Psoas muscle (tissue), 8 donors: Measurements from ENCODE around the gene UMODL1. TPM values are rescaled to one million over a fixed set of nuclear protein-coding genes. Genes with fewer than 3 reads are reported as not detected.

Experiments used
- ATAC-seq, 4 donors: fragments of 200-7000 bp; cut with Tn5 transposase; one replicate each; pipeline ENCODE4 v1.9.1; 2020; ENCODE audit warnings: moderate library complexity in 3 of 4, mild to moderate bottlenecking in 2 of 4
- DNase-seq, 2 donors: peaks; one replicate each; pipeline ENCODE4 v3.0.0-alpha.2; 2020
- H3K27ac ChIP-seq: fragments of 200-600 bp; one replicate; pipeline ENCODE4 v1.8.0; 2022
- H3K27me3 ChIP-seq, 3 donors: fragments of 200-600 bp in 1 of 3; one replicate each; pipeline versions ENCODE4 v1.6.1 to v1.8.0; 2013 to 2022; ENCODE audit warnings: low read length in 2 of 3, mild to moderate bottlenecking in 2 of 3, moderate library complexity in 1 of 3; ENCODE audit not compliant: insufficient read depth in 3 of 3
- H3K36me3 ChIP-seq, 2 donors: fragments of 200-600 bp in 1 of 2; one replicate each; pipeline versions ENCODE4 v1.6.1 to v1.8.0; 2013 to 2022; ENCODE audit warnings: low read depth in 1 of 2, mild to moderate bottlenecking in 1 of 2, moderate library complexity in 1 of 2; ENCODE audit not compliant: insufficient read depth in 1 of 2
- H3K4me1 ChIP-seq: fragments of 200-600 bp; one replicate; pipeline ENCODE4 v1.8.0; 2022
- H3K4me3 ChIP-seq: fragments of 200-600 bp; one replicate; pipeline ENCODE4 v1.8.0; 2022; ENCODE audit warnings: mild to moderate bottlenecking
- H3K9me3 ChIP-seq: fragments of 200-600 bp; one replicate; pipeline ENCODE4 v1.8.0; 2022
- WGBS, 3 donors: extraction: QIAGEN DNeasy Blood & Tissue Kit; methylation state at CpG; one replicate each; pipeline versions ENCODE4 v1.1.6 to v1.1.7; 2013; 5-methylcytosine and 5-hydroxymethylcytosine counted together
- intact Hi-C, 2 donors: fragments of 100-400 bp; cut with DNase I; formaldehyde crosslinking; loops; one replicate each; pipeline versions ENCODE4 v1.11.0 to v1.14.2; 2022
- polyA plus RNA-seq, 3 donors: library from polyadenylated mRNA; stranded (reverse); fragments of 200-250 nt; gene quantifications; one replicate each; pipeline ENCODE4 v1.2.3, GENCODE V29; 2013
- total RNA-seq, 4 donors: library from RNA; stranded (reverse); fragmentation: NEBNext Ultra II Directional in 2 of 4; extraction: Animal tissue kit (Norgen Biotek cat#: 25700) in 2 of 4; gene quantifications; one replicate each; pipeline versions ENCODE4 v1.2.1 to v1.2.4, GENCODE V29; 2021 to 2023
- TF ChIP-seq, protein P1 (sequence below): fragments of 200-600 bp; IDR thresholded peaks from one replicate; pipeline ENCODE4 v1.8.0; 2022; ENCODE audit warnings: antibody characterized with exemption
- donor health status: healthy with polysubstance abuse.
- donor health status: DM: no; HTN: no; CAD: no; lungs with moderate emphysema.
- donor health status: Bipolar disorder and iron deficiency.
- donor health status: healthy.
- donor health status: DM: yes; HTN: yes; CAD: no.
- donor health status: DM: no; HTN: no; CAD: no.
- donor health status: DM: no; HTN: no; CAD: no.
- donor health status: DM: yes; HTN: yes; CAD: no.

Gene UMODL1
- total and polyA plus RNA-seq, 7 donors, result not detected

DNA sequence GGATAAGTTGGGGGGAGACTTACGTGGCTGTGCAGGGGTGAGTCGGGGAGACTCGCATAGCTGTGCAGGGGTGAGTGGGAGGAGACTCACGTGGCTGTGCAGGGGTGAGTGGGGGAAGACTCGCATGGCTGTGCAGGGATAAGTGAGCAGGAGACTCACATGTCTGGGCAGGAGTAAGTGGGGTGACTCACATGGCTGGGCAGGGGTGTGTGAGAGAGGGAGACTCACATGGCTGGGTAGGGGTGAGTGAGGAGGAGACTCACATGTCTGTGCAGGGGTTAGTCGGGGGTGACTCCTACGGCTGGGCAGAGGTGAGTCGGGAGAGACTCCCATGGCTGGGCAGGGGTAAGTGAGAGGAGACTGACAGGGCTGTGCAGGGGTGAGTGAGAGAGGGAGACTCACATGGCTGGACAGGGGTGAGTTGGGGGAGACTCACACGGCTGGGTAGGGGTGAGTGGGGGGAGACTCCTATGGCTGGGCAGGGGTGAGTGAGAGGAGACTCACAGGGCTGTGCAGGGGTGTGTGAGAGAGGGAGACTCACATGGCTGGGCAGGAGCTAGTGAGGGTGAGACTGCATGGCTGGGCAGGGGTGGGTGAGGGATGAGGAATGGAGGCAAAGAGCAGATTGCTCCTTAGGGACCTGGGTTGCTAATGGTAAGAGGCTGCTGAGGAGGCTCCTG, 91.9 kb downstream of the UMODL1 start:
- intact Hi-C loops, result loop anchor here in 1 of 2 donors (5.0 kb wide), 1 partner anchor 94 kb away; no protein-coding TSS in a partner anchor

DNA sequence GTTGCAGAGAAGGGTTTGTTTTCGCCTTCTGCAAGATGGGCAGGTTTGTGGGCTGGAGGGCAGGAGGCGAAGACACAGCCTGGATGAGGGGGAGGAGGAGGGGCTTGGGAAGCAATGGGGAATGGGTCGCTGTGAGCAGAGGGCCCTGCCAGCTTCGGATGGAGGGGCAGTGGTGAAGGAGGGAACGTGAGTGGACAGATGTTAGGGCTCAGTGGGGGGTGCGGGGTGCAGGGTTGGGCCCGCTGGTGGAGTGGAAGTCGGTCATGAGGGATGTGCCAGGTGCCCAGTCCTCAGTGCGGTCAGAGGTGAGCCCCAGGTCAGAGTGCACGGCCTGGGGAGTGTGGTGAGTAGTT, 92.4 kb downstream of the UMODL1 start:
- TF ChIP-seq, protein P1, sequence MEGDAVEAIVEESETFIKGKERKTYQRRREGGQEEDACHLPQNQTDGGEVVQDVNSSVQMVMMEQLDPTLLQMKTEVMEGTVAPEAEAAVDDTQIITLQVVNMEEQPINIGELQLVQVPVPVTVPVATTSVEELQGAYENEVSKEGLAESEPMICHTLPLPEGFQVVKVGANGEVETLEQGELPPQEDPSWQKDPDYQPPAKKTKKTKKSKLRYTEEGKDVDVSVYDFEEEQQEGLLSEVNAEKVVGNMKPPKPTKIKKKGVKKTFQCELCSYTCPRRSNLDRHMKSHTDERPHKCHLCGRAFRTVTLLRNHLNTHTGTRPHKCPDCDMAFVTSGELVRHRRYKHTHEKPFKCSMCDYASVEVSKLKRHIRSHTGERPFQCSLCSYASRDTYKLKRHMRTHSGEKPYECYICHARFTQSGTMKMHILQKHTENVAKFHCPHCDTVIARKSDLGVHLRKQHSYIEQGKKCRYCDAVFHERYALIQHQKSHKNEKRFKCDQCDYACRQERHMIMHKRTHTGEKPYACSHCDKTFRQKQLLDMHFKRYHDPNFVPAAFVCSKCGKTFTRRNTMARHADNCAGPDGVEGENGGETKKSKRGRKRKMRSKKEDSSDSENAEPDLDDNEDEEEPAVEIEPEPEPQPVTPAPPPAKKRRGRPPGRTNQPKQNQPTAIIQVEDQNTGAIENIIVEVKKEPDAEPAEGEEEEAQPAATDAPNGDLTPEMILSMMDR, result no peak
- Histone ChIP-seq H3K36me3 (no peaks in the 10 kb centered on the region), H3K4me1 (no peaks in the 10 kb centered on the region), H3K27me3 (peaks cover 0 to 2% (median 0%) of the 10 kb centered on the region in 3 donors), H3K9me3 (no peaks in the 10 kb centered on the region), H3K4me3 (no peak overlapping the region), H3K27ac (no peak overlapping the region)
- WGBS, 3 donors, result 91 to 94% (median 93%) methylated on average over 10 of the region's 10 CpGs
- ATAC-seq (no peak), DNase-seq (no peak)
- intact Hi-C loops, result loop anchor here in 1 of 2 donors (5.0 kb wide), 1 partner anchor 94 kb away; no protein-coding TSS in a partner anchor

More for the DNA sequence above, 91.9 kb downstream of the UMODL1 start:
- Histone ChIP-seq H3K4me3 (no peak overlapping the region), H3K36me3 (no peaks in the 10 kb centered on the region), H3K9me3 (no peaks in the 10 kb centered on the region), H3K4me1 (no peaks in the 10 kb centered on the region), H3K27me3 (peaks cover 0 to 2% (median 0%) of the 10 kb centered on the region in 3 donors), H3K27ac (no peak overlapping the region)
- DNase-seq (no peak), ATAC-seq (peak in 1 of 4 donors; percentile 11)
- TF ChIP-seq, protein P1, result no peak
- 75 to 81% (median 80%) methylated on average over 9 of the region's 9 CpGs for WGBS, 3 donors

- TF ChIP-seq, protein P1, result peak; percentile 48
- peak; percentile 64 to 86 (median 79) for ATAC-seq
- WGBS, 3 donors, result 51 to 53% (median 53%) methylated on average over 7 of the region's 7 CpGs
- peak; percentile 53 to 82 for DNase-seq
- intact Hi-C loops, result loop anchor here in 1 of 2 donors (5.0 kb wide), 1 partner anchor 93 kb away; no protein-coding TSS in a partner anchor
- Histone ChIP-seq H3K4me1 (no peaks in the 10 kb centered on the region), H3K36me3 (no peaks in the 10 kb centered on the region), H3K27ac (no peak overlapping the region), H3K9me3 (no peaks in the 10 kb centered on the region), H3K27me3 (peaks cover 0 to 2% (median 0%) of the 10 kb centered on the region in 3 donors), H3K4me3 (no peak overlapping the region)
Measured at GRCh38 chr21:42164064-42164789, 93.1 kb downstream of the UMODL1 start.

DNA sequence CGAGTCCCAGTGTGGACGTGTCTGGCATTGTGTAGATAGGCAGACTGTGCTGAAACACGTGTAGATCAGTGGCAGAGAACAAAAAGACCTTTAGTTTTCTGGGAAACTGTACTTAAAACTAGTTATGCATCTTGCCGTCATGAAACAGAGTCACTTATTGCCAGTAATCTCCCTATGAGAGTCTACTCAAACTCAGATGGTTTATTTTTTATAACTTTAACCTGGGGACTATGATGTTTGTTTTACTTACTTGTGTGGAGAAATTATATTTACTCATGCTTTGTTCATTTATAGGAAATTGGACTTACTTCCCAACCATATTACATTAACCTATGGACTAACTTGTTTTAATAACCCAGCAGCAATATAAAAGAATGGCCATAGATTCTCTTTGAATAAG, 93.7 kb downstream of the UMODL1 start:
- Histone ChIP-seq H3K4me1 (no peaks in the 10 kb centered on the region), H3K4me3 (no peak overlapping the region), H3K36me3 (no peaks in the 10 kb centered on the region), H3K27ac (no peak overlapping the region), H3K27me3 (no peaks in the 10 kb centered on the region), H3K9me3 (no peaks in the 10 kb centered on the region)
- intact Hi-C loops, result loop anchor here in 1 of 2 donors (5.0 kb wide), 1 partner anchor 92 kb away; no protein-coding TSS in a partner anchor
- no peak for DNase-seq
- 47 to 58% (median 52%) methylated on average over 4 of the region's 4 CpGs for WGBS, 3 donors
- peak in 1 of 4 donors; percentile 7 for ATAC-seq
- TF ChIP-seq, protein P1, result no peak
